A673 (cell line): ENCODE data around the gene DHX34. TPM values are rescaled to one million over a fixed set of nuclear protein-coding genes. Genes with fewer than 3 reads are reported as not detected.

Experiments used
- BruUV-seq: library from RNA; stranded (reverse); fragments of 400-500 nt; replicated peaks from 2 replicates; lab custom pipeline; 2021; lab: Mats Ljungman, UMichigan
- CTCF ChIA-PET: fragments of 300-600 bp; sonication (Branson Sonifier 250); formaldehyde crosslinking; loops from one replicate; lab custom pipeline; 2022; ENCODE audit warnings: antibody characterized with exemption; lab: Charles Lee
- POLR2A ChIA-PET: fragments of 300-600 bp; sonication (Branson Sonifier 250); formaldehyde crosslinking; loops from one replicate; lab custom pipeline; 2022; ENCODE audit warnings: antibody characterized with exemption; ENCODE audit not compliant: low non-redundant PET; lab: Charles Lee
- DNase-seq: peaks from one replicate; pipeline ENCODE4 v3.0.0-alpha.2; 2015; ENCODE audit warnings: low spot score
- H3K27ac ChIP-seq: fragments of 200-600 bp; sonication (generic); 2 replicates; pipeline ENCODE4 v1.5.1; 2016; ENCODE audit warnings: mixed run types, low read depth, mild to moderate bottlenecking, mixed read lengths, antibody characterized with exemption, low read length; ENCODE audit not compliant: poor library complexity, severe bottlenecking
- H3K27me3 ChIP-seq: fragments of 200-600 bp; sonication (generic); replicated peaks from 2 replicates; pipeline ENCODE4 v1.6.1; 2017; ENCODE audit warnings: mixed run types, low read depth, mild to moderate bottlenecking, mixed read lengths, antibody characterized with exemption, low read length; ENCODE audit not compliant: insufficient read depth, poor library complexity
- H3K36me3 ChIP-seq: fragments of 200-600 bp; sonication (generic); 2 replicates; pipeline ENCODE4 v1.6.1; 2016; ENCODE audit warnings: mixed run types, mild to moderate bottlenecking, mixed read lengths, antibody characterized with exemption, low read length; ENCODE audit not compliant: insufficient read depth, poor library complexity, severe bottlenecking
- H3K4me1 ChIP-seq: fragments of 200-600 bp; sonication (generic); 2 replicates; pipeline ENCODE4 v1.6.1; 2017; ENCODE audit warnings: mixed run types, mild to moderate bottlenecking, mixed read lengths, antibody characterized with exemption, low read length; ENCODE audit not compliant: insufficient read depth, poor library complexity, severe bottlenecking
- H3K4me3 ChIP-seq: fragments of 200-600 bp; sonication (generic); 2 replicates; pipeline ENCODE4 v1.5.1; 2016; ENCODE audit warnings: low read depth, mixed run types, mild to moderate bottlenecking, mixed read lengths, low read length; ENCODE audit not compliant: poor library complexity, severe bottlenecking
- H3K9me3 ChIP-seq: fragments of 200-600 bp; sonication (generic); 2 replicates; pipeline ENCODE4 v1.6.1; 2016; ENCODE audit warnings: mixed run types, low read depth, mild to moderate bottlenecking, mixed read lengths, antibody characterized with exemption, low read length; ENCODE audit not compliant: poor library complexity, severe bottlenecking
- CTCF ChIP-seq: fragments of 300-800, 200-600 bp; sonication (generic); conservative IDR thresholded peaks from 2 replicates; pipeline ENCODE4 v1.5.1; 2017; ENCODE audit warnings: low read depth, mild to moderate bottlenecking, antibody characterized with exemption, low read length, moderate library complexity, mixed read lengths
- EZH2 ChIP-seq: fragments of 200-600 bp; sonication (generic); IDR thresholded peaks from 2 replicates; pipeline ENCODE4 v1.6.1; 2017; ENCODE audit warnings: borderline replicate concordance, low read depth, mild to moderate bottlenecking, mixed read lengths, antibody characterized with exemption, low read length; ENCODE audit not compliant: poor library complexity, severe bottlenecking
- intact Hi-C: fragments of 100-400 bp; cut with micrococcal nuclease; formaldehyde crosslinking; loops from one replicate; pipeline ENCODE4 v1.10.0; 2022; ENCODE audit not compliant: unreplicated experiment
- total RNA-seq: library from RNA; stranded (reverse); gene quantifications from 2 replicates; pipeline ENCODE4 v1.2.3, GENCODE V29; 2021

Gene DHX34
- total RNA-seq, 1 experiment from 2014 or later: 29.6 TPM

- no peak overlapping the region for H3K4me3 ChIP-seq
- ChIA-PET CTCF (interaction anchor here (0.6 to 1.0 kb wide), 2 partner anchors 55 to 84 kb away, joined by 5 to 6 read pairs; no protein-coding TSS in a partner anchor), POLR2A (no interaction called here)
- H3K4me1 ChIP-seq: peaks cover 8% of the 10 kb centered on the region
- peak; percentile 65 for DNase-seq
- no peaks in the 10 kb centered on the region for H3K9me3 ChIP-seq
- H3K36me3 ChIP-seq: peaks cover 37% of the 10 kb centered on the region
- no peak for TF ChIP-seq EZH2
- no peak for TF ChIP-seq CTCF
- intact Hi-C loops: no loop called here
- H3K27ac ChIP-seq: no peak overlapping the region
- no TSS peak for BruUV-seq
- H3K27me3 ChIP-seq: no peaks in the 10 kb centered on the region
These were observed 2.4 kb downstream of the DHX34 start for GRCh38 chr19:47351548-47351947.

GRCh38 chr19:47352095-47352494 is 3.0 kb downstream of the DHX34 start:
- TF ChIP-seq CTCF: no peak
- TF ChIP-seq EZH2: no peak
- Histone ChIP-seq H3K27me3 (no peaks in the 10 kb centered on the region), H3K27ac (no peak overlapping the region), H3K4me3 (no peak overlapping the region), H3K4me1 (peaks cover 8% of the 10 kb centered on the region), H3K36me3 (peaks cover 42% of the 10 kb centered on the region), H3K9me3 (no peaks in the 10 kb centered on the region)
- POLR2A ChIA-PET: no interaction called here
- no TSS peak for BruUV-seq
- DNase-seq: no peak
- CTCF ChIA-PET: interaction anchor here (1.0 kb wide), 1 partner anchor 56 kb away, joined by 5 read pairs; no protein-coding TSS in a partner anchor
- intact Hi-C loops: no loop called here

GRCh38 chr19:47353307-47353712 is 4.2 kb downstream of the DHX34 start:
- POLR2A ChIA-PET: no interaction called here
- DNase-seq: no peak
- CTCF ChIA-PET: no interaction called here

More at GRCh38 chr19:47353307-47353712, 4.2 kb downstream of the DHX34 start:
- Histone ChIP-seq H3K27me3 (no peaks in the 10 kb centered on the region), H3K4me1 (peaks cover 8% of the 10 kb centered on the region), H3K36me3 (peaks cover 55% of the 10 kb centered on the region), H3K27ac (no peak overlapping the region), H3K4me3 (no peak overlapping the region), H3K9me3 (no peaks in the 10 kb centered on the region)
- no peak for TF ChIP-seq EZH2
- no peak for TF ChIP-seq CTCF
- BruUV-seq: no TSS peak
- intact Hi-C loops: no loop called here
